Astrocyte of the hippocampus (primary cell): Measurements from ENCODE around the gene HS3ST2.
"Not testable (repeated sequence)": the region's sequence is repeated elsewhere in the genome, so short reads cannot be mapped to it uniquely, and the experiment has no call there.

Experiments
- DNase-seq: peaks from one replicate; pipeline ENCODE4 v3.0.0; 2011; ENCODE audit warnings: low read depth, low spot score

Gene HS3ST2

DNA sequence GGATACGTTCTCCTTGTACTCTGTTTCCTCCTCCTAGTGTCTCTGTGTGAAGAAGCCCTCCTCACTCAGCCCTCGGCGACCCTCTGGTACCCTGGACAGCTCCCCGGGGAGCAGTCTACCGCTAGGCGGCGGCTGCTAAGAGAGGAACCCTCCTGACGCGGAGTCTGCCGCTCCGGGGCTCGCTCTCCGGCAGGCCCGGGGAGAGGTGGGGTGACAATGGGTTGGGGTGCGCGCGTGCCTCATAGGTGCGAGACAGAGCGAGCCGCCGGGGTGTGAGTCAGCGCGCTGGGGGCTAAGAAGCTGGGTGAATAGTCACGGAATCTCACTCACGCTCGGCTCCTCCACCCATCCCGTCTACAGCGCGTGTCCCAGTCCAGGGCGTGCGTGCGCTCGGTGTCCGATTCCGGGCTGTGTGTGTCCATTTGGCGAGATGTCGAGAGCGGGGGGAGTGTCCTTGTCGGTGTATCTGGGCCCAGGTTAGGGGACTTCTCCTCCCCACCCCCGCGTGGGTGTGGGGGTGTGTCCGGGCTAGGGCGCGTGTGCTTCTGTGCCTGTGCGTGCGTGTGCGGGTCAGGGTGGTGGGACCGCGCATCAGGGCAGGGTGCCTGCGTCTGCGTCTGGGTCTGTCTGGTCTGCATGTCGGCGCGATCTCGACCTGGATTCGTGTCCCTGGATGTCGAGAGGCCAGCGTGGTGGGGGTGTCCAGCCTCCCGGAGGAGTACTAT is 577 bp upstream of the HS3ST2 start:
- DNase-seq: peak; percentile 62

DNA sequence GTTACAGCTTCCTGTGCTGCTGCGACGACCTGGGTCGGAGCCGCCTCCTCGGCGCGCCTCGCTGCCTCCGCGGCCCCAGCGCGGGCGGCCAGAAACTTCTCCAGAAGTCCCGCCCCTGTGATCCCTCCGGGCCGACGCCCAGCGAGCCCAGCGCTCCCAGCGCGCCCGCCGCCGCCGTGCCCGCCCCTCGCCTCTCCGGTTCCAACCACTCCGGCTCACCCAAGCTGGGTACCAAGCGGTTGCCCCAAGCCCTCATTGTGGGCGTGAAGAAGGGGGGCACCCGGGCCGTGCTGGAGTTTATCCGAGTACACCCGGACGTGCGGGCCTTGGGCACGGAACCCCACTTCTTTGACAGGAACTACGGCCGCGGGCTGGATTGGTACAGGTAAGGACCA is 746 bp downstream of the HS3ST2 start:
- DNase-seq: no peak

DNA sequence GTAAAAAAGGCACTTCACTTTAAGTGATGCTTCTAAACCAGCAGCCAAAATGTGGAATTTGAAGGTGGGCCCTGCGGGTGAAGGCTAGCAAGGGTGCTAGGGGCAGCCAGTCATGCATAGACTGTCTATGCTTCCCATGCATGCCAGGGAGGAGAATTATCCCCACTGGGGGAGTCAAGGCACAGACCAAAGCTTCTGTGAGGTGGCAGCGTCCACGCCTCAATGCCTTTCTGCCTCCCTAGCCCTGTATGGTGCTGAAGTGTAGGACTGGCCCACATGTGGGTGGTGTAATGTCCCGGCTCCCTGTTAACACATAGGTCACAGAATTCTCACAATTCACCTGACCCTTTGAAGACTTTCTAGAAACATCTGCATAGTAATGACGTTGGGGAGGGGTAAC is 1.9 kb downstream of the HS3ST2 start:
- no peak for DNase-seq

GRCh38 chr16:22816475-22816874 is 2.5 kb downstream of the HS3ST2 start:
- DNase-seq: no peak

GRCh38 chr16:22818736-22819135 is 4.8 kb downstream of the HS3ST2 start:
- not testable (repeated sequence) for DNase-seq

DNA sequence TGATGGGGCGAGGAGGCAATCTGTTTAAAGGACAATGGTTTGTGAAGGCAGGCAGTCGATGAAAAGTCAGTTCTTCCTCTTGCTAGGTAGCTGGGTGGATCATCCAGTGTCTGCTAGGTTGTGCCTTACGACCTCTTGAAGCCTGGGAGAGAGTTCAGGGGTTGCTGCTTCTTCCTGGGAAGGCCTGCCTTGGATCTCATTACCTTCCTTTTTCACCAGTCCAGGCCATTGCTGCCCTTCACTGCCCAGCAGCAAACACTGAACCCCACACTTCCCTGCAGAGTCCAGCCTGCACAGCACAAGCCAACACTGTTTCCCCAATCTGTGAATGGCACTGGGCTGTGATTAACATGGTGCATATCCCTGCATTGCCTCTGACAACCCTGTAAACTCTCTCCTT is 24.7 kb downstream of the HS3ST2 start:
- no peak for DNase-seq

- not testable (repeated sequence) for DNase-seq
Observed at GRCh38 chr16:22842031-22842430, 28.1 kb downstream of the HS3ST2 start.

DNA sequence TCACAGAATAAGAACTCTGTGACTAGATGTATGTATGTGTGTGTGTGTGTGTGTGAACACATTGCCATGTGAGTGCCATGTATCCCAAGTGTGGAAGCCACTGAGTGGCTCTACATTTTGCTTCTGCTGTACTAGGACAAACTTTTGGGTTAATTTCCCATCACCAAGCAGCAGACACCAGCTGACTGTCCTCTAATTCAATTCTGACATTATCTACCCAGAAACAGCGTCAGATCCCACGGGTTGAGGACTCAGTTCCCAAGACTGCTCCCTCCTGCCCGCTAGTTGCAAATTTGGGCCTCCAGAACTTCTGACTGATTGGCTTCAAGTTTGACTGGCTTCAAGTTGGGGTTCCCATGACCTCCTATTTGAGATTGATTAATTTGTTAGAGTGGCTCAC is 29.2 kb downstream of the HS3ST2 start:
- DNase-seq: no peak

DNA sequence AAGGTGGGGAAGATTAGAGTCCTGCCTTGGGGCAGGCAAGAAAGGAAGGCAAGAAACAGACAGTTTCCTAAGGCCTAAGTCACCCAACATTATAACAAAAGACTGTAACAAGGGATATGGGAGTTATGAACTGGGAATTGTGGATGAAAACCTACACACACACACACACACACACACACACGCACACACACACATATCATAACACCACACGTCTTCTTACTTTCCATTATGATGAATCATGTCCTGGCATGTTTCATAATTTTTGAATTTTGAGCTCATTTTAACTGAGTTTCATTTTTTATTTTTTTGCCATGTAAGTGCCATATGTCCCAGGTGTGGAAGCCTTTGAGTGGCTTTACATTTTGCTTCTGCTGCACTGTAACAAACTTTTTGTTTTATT is 29.9 kb downstream of the HS3ST2 start:
- no peak for DNase-seq

DNA sequence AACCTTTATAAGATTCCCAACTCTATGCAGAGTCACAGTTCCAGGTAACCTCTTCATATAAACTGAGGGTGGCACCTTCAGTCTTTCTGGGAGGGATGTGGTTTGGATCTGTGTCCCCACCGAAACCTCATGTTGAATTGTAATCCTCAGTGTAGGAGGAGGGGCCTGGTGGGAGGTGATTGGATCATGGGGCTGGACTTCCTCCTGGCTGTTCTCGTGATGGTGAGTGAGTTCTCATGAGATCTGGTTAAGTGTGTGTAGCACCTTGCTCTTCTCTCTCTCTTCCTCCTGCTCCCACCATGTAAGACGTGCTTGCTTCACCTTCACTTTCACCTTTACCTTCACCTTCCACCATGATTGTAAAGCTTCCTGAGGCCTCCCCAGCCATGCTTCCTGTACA is 30.5 kb downstream of the HS3ST2 start:
- DNase-seq: no peak

- DNase-seq: no peak
Observed at GRCh38 chr16:22847100-22847499, 33.1 kb downstream of the HS3ST2 start.

DNA sequence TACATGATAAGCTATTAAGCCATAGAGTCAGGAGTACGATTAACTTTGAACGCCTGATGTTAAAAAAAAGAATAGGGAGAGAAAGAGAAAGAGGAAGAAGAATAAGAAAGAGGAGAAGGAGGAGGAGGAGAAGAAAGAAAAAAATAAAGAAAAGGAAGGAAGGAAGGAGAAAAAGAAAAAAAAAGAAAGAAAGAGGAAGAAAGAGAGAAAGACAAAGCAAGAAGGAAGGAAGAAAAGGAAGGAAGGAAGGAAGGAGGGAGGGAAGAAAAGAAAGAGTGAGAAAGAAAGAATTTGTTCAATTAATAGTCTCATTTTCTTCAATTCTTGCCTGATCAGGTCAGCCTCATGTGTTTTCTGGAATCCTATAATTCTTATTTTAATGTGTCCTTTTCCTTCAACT is 33.7 kb downstream of the HS3ST2 start:
- no peak for DNase-seq

DNA sequence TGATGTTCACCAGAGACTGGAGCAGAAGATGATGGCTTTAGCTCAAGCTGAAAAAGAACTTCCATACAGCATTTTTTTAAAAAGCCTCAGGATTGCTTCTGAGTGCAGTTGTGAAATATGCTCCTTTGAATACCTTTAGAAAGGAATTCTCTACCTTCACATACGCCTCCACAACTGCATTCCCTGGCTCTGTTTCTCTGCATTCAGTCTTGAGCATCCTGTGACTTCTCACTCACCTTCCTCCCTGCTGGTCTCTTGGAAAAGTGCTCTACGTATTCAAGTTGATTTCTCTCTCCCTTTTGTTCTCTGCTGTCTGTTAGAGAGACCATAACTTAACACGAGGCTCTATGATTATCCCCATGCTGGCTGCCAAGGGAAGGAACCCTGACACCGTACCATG is 34.5 kb downstream of the HS3ST2 start:
- no peak for DNase-seq

- no peak for DNase-seq
Observed at GRCh38 chr16:22849517-22849916, 35.6 kb downstream of the HS3ST2 start.

- no peak for DNase-seq
Observed at GRCh38 chr16:22855231-22855630, 41.3 kb downstream of the HS3ST2 start.

- no peak for DNase-seq
Observed at GRCh38 chr16:22857296-22858025, 43.5 kb downstream of the HS3ST2 start.

DNA sequence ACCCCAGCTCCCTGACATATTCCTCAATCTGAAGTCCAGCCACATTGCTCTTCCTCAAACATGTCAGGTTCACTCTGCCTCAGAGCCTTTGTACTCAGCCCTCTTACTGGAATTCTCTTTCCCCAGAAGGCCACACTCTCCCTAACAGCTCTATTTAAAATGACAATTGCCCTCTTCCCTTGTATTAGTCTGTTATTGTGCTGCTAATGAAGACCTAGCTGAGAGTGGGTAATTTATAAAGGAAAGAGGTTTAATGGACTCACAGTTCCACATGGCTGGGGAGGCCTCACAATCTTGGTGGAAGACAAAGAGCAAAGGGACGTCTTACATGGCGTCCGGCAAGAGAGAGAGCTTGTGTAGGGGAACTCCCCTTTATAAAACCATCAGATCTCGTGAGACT is 46.0 kb downstream of the HS3ST2 start:
- no peak for DNase-seq

- no peak for DNase-seq
Observed at GRCh38 chr16:22861580-22861979, 47.6 kb downstream of the HS3ST2 start.

GRCh38 chr16:22862046-22862445 is 48.1 kb downstream of the HS3ST2 start:
- no peak for DNase-seq

DNA sequence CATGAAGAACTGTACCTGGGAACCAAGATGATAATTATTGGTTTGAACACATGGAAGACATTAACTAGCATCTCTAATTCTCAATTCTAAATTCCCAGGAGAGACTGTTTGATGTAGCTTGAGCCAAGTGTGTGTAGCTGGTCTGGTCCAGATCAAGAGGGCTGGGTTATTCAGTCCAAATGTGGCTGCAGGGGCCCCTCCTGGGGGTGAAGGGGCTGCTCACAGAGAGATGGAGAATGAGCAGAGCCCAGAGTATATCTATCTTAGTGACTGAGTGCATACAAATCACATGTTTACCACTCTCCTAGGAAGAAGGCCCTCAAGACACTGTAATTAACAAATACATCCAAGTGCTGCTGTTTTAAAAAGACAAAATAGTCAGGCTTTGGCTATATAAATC is 50.4 kb downstream of the HS3ST2 start:
- DNase-seq: no peak

- DNase-seq: no peak
Observed at GRCh38 chr16:22868593-22869224, 54.7 kb downstream of the HS3ST2 start.

DNA sequence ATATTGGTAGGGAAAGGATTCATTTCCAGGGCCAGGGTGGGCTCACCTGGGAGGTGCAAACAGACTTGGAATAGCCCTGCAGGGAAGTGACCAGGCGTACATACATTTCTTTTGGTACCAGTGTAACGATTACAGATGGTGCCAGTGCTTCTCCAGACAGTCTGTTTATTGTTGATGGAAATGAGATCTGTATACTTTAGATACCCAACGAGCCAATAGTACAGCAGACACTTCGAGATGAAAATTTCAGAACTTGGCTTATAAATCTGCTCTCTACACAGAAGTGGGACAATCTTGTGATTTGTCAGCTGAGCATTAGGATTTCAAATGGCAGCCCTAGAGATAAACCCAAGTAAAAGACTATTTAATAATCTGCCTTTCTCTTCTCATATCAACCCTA is 57.9 kb downstream of the HS3ST2 start:
- no peak for DNase-seq

GRCh38 chr16:22874394-22874793 is 60.4 kb downstream of the HS3ST2 start:
- no peak for DNase-seq
